HEK293 (cell line): Measurements from ENCODE around the gene GSS.

Source experiments
- CTCF ChIA-PET: fragments of 350-600 bp; formaldehyde crosslinking; extraction: SDS; loops from one replicate; lab custom pipeline; 2021; ENCODE audit warnings: antibody characterized with exemption; lab: Yijun Ruan, JAX
- POLR2A ChIA-PET: fragments of 300-600 bp; formaldehyde crosslinking; extraction: SDS; loops from one replicate; lab custom pipeline; 2020; ENCODE audit warnings: antibody characterized with exemption, inconsistent platforms; lab: Yijun Ruan, JAX
- H3K27ac ChIP-seq: fragments of 200-500 bp; sonication (Bioruptor generic); 2 replicates; pipeline ENCODE4 v1.5.1; 2014; ENCODE audit warnings: low read depth, low read length, control low read depth, inconsistent platforms; ENCODE audit errors: extremely low read depth
- H3K36me3 ChIP-seq, 2 experiments: fragments of 200-500 bp in 1 of 2; sonication (Bioruptor generic) in 1 of 2; 1 replicate in 1 of 2; 2 replicates in 1 of 2; pipeline ENCODE4 v1.5.1; 2014 to 2017; ENCODE audit warnings: inconsistent platforms in 2 of 2, low read length in 2 of 2; ENCODE audit not compliant: control insufficient read depth in 2 of 2, insufficient read depth in 1 of 2
- H3K4me1 ChIP-seq: fragments of 200-500 bp; sonication (Bioruptor generic); 2 replicates; pipeline ENCODE4 v1.5.1; 2014; ENCODE audit warnings: mild to moderate bottlenecking, low read length, inconsistent platforms; ENCODE audit not compliant: control insufficient read depth, insufficient read depth
- H3K4me3 ChIP-seq: 2 replicates; pipeline ENCODE4 v1.5.1; 2011; ENCODE audit warnings: low read depth, mild to moderate bottlenecking, control low read depth, low read length, moderate library complexity
- H3K9me3 ChIP-seq: fragments of 200-500 bp; sonication (Bioruptor generic); 2 replicates; pipeline ENCODE4 v1.5.1; 2014; ENCODE audit warnings: low read depth, low read length, inconsistent platforms; ENCODE audit not compliant: control insufficient read depth, insufficient read depth
- GFI1B ChIP-seq: fragments of 450-650 bp; formaldehyde crosslinking; IDR thresholded peaks from 2 replicates; pipeline ENCODE4 v1.5.1; 2016; ENCODE audit warnings: missing biosample characterization, missing genetic modification characterization
- KLF1 ChIP-seq: fragments of 450-650 bp; formaldehyde crosslinking; IDR thresholded peaks from 2 replicates; pipeline ENCODE4 v1.5.1; 2016; ENCODE audit warnings: missing biosample characterization, missing genetic modification characterization
- KLF16 ChIP-seq: fragments of 450-650 bp; formaldehyde crosslinking; IDR thresholded peaks from 2 replicates; pipeline ENCODE4 v1.5.1; 2017; ENCODE audit warnings: missing biosample characterization, missing genetic modification characterization
- KLF9 ChIP-seq: fragments of 450-650 bp; formaldehyde crosslinking; IDR thresholded peaks from 2 replicates; pipeline ENCODE4 v1.5.1; 2016; ENCODE audit warnings: missing biosample characterization, missing genetic modification characterization, low read depth
- PRDM1 ChIP-seq: fragments of 450-650 bp; formaldehyde crosslinking; IDR thresholded peaks from 2 replicates; pipeline ENCODE4; 2016; ENCODE audit warnings: missing biosample characterization, missing genetic modification characterization
- SALL2 ChIP-seq: fragments of 450-650 bp; formaldehyde crosslinking; IDR thresholded peaks from 2 replicates; pipeline ENCODE4 v1.5.0; 2017; ENCODE audit warnings: missing biosample characterization, mild to moderate bottlenecking, missing genetic modification characterization, borderline replicate concordance
- SETDB1 ChIP-seq: IDR thresholded peaks from one replicate; pipeline ENCODE4 v1.6.1; 2017; ENCODE audit warnings: mild to moderate bottlenecking, low read length, moderate library complexity, mixed read lengths; ENCODE audit not compliant: insufficient read length
- ZNF112 ChIP-seq: fragments of 450-650 bp; formaldehyde crosslinking; IDR thresholded peaks from 2 replicates; pipeline ENCODE4 v1.5.0; 2017; ENCODE audit warnings: missing biosample characterization, missing genetic modification characterization
- ZNF16 ChIP-seq: fragments of 450-650 bp; formaldehyde crosslinking; IDR thresholded peaks from 2 replicates; pipeline ENCODE4 v1.5.1; 2016; ENCODE audit warnings: low read depth, missing biosample characterization, missing genetic modification characterization
- ZNF2 ChIP-seq: fragments of 450-650 bp; formaldehyde crosslinking; IDR thresholded peaks from 2 replicates; pipeline ENCODE4 v1.5.1; 2016; ENCODE audit warnings: missing biosample characterization, missing genetic modification characterization
- ZNF202 ChIP-seq: fragments of 450-650 bp; formaldehyde crosslinking; IDR thresholded peaks from 2 replicates; pipeline ENCODE4 v1.5.1; 2016; ENCODE audit warnings: missing biosample characterization, missing genetic modification characterization, borderline replicate concordance
- ZNF239 ChIP-seq: fragments of 450-650 bp; formaldehyde crosslinking; IDR thresholded peaks from 2 replicates; pipeline ENCODE4 v1.5.1; 2016; ENCODE audit warnings: missing biosample characterization, missing genetic modification characterization
- ZNF24 ChIP-seq: fragments of 450-650 bp; formaldehyde crosslinking; IDR thresholded peaks from 2 replicates; pipeline ENCODE4 v1.5.1; 2016; ENCODE audit warnings: missing biosample characterization, missing genetic modification characterization
- ZNF274 ChIP-seq, 2 experiments: fragments of 200-500 bp in 1 of 2; fragments of 450-650 bp in 1 of 2; sonication (Bioruptor generic) in 1 of 2; formaldehyde crosslinking in 1 of 2; IDR thresholded peaks; 2 replicates each; pipeline versions ENCODE4 v1.5.1 to v1.6.1; 2014 to 2016; ENCODE audit warnings: borderline replicate concordance in 1 of 2, inconsistent platforms in 1 of 2, low read length in 1 of 2, missing biosample characterization in 1 of 2, missing genetic modification characterization in 1 of 2
- ZNF280D ChIP-seq: fragments of 450-650 bp; formaldehyde crosslinking; IDR thresholded peaks from 2 replicates; pipeline ENCODE4 v1.5.1; 2016; ENCODE audit warnings: missing biosample characterization, missing genetic modification characterization
- ZNF473 ChIP-seq: fragments of 450-650 bp; formaldehyde crosslinking; IDR thresholded peaks from 2 replicates; pipeline ENCODE4 v1.5.1; 2017; ENCODE audit warnings: missing biosample characterization, missing genetic modification characterization
- ZNF510 ChIP-seq: fragments of 450-650 bp; formaldehyde crosslinking; IDR thresholded peaks from 2 replicates; pipeline ENCODE4 v1.5.1; 2018; ENCODE audit warnings: mild to moderate bottlenecking, missing genetic modification characterization, missing biosample characterization; ENCODE audit not compliant: insufficient replicate concordance
- ZNF544 ChIP-seq: fragments of 450-650 bp; formaldehyde crosslinking; IDR thresholded peaks from 2 replicates; pipeline ENCODE4 v1.5.0; 2017; ENCODE audit warnings: missing biosample characterization, missing genetic modification characterization
- ZNF560 ChIP-seq: fragments of 450-650 bp; formaldehyde crosslinking; IDR thresholded peaks from 2 replicates; pipeline ENCODE4 v1.5.1; 2017; ENCODE audit warnings: missing biosample characterization, missing genetic modification characterization, borderline replicate concordance
- ZNF580 ChIP-seq: fragments of 450-650 bp; formaldehyde crosslinking; IDR thresholded peaks from 2 replicates; pipeline ENCODE4 v1.5.1; 2016; ENCODE audit warnings: missing biosample characterization, missing genetic modification characterization
- ZNF658 ChIP-seq: fragments of 450-650 bp; formaldehyde crosslinking; IDR thresholded peaks from 2 replicates; pipeline ENCODE4; 2016; ENCODE audit warnings: missing biosample characterization, missing genetic modification characterization
- ZNF670 ChIP-seq: fragments of 450-650 bp; formaldehyde crosslinking; IDR thresholded peaks from 2 replicates; pipeline ENCODE4 v1.5.1; 2016; ENCODE audit warnings: missing biosample characterization, missing genetic modification characterization, low read depth
- ZNF707 ChIP-seq: fragments of 450-650 bp; formaldehyde crosslinking; IDR thresholded peaks from 2 replicates; pipeline ENCODE4 v1.5.1; 2016; ENCODE audit warnings: missing biosample characterization, missing genetic modification characterization
- ZNF791 ChIP-seq: fragments of 450-650 bp; formaldehyde crosslinking; IDR thresholded peaks from 2 replicates; pipeline ENCODE4 v1.5.1; 2016; ENCODE audit warnings: missing biosample characterization, missing genetic modification characterization
- ZSCAN30 ChIP-seq: fragments of 450-650 bp; IDR thresholded peaks from 2 replicates; pipeline ENCODE4 v1.5.1; 2018; ENCODE audit warnings: missing biosample characterization, mild to moderate bottlenecking, missing genetic modification characterization, moderate library complexity
- TF ChIP-seq, protein P1 (sequence below): fragments of 450-650 bp; formaldehyde crosslinking; IDR thresholded peaks from 2 replicates; pipeline ENCODE4 v1.5.1; 2017; ENCODE audit warnings: missing biosample characterization, missing genetic modification characterization
- TF ChIP-seq, protein P2 (sequence below): fragments of 450-650 bp; formaldehyde crosslinking; IDR thresholded peaks from 2 replicates; pipeline ENCODE4 v1.5.1; 2016; ENCODE audit warnings: missing biosample characterization, missing genetic modification characterization

The GSS gene

DNA sequence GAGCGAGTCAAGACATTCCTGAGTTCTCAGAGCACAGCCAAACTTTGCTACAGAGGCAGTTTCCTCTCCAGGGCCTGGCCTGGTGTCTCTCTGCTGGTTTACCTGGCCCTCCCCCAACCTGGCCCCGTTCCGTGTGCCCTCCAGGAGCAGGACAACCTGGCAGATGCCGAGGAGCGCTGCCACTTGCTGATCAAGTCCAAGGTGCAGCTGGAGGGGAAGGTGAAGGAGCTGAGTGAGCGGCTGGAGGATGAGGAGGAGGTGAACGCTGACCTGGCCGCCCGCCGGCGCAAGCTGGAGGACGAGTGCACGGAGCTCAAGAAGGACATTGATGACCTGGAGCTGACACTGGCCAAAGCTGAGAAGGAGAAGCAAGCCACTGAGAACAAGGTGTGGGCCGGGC lies 39.6 kb upstream of the GSS start:
- Histone ChIP-seq H3K36me3 (peaks cover 0 to 66% of the 10 kb centered on the region in 2 experiments; a peak in 1 of 3 replicates), H3K4me3 (no peak overlapping the region), H3K27ac (no peak overlapping the region), H3K4me1 (no peaks in the 10 kb centered on the region), H3K9me3 (no peaks in the 10 kb centered on the region)
- CTCF ChIA-PET = no interaction called here
- TF ChIP-seq ZNF791 (no peak), ZNF473 (no peak), ZNF670 (tag by site-specific recombination) (no peak), ZNF274 (IDR thresholded peaks at IDR 0.05; ENCODE audit: low read length) (no peak), ZNF274 (tag by site-specific recombination; IDR thresholded peaks at IDR 0.05; ENCODE audit: borderline replicate concordance) (no peak), KLF16 (no peak), ZNF239 (no peak), SALL2 (tag by site-specific recombination) (no peak), ZNF280D (tag by site-specific recombination) (no peak), ZNF580 (tag by site-specific recombination) (no peak), ZNF202 (tag by site-specific recombination) (no peak), ZSCAN30 (tag by site-specific recombination) (no peak), ZNF24 (no peak), ZNF2 (no peak), ZNF560 (tag by site-specific recombination) (no peak), ZNF707 (no peak), PRDM1 (tag by site-specific recombination) (no peak)
- POLR2A ChIA-PET = no interaction called here

DNA sequence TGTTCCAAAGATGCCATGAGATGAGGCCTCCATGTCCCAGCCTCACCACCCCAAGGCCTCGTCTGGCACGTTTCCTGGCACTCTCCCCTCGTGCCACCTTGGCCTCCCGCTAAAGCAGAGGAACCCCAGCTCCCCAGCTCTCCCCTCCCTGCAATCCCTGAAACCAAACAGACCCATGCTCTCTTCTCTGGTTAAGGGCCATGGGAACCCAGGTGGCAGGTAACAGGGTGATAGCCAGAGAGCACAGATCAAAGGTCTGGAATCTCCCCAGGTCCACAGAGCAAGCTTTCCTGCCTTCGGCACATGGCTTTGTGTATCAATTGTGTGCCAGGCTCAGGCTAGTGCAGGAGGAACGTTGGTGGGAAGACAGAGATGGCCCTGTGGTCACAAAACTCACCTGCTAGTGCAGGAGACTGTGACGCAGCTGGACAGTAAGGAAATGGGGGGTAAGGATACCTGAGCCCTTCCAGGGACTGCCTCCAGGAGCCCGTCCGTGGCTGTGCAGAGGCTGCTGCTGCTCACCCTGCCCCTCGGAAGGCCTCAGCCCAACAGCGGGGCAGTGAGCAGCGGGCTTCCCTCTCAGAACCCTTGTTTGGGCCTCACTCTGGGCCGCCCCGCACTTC lies 39.0 kb upstream of the GSS start:
- Histone ChIP-seq H3K27ac (no peak overlapping the region), H3K36me3 (peaks cover 0 to 60% of the 10 kb centered on the region in 2 experiments; a peak in 1 of 3 replicates), H3K4me3 (no peak overlapping the region), H3K4me1 (no peaks in the 10 kb centered on the region), H3K9me3 (no peaks in the 10 kb centered on the region)
- ChIA-PET POLR2A (no interaction called here), CTCF (interaction anchor here (1.2 to 1.7 kb wide), 2 partner anchors 11 to 120 kb away, joined by 3 to 5 read pairs; no protein-coding TSS in a partner anchor)
- TF ChIP-seq SETDB1 = no peak
- no peak for TF ChIP-seq KLF1 (tag by site-specific recombination)
- TF ChIP-seq GFI1B (tag by site-specific recombination) = no peak
- TF ChIP-seq KLF9 (tag by site-specific recombination) = no peak
- TF ChIP-seq ZNF510 = no peak
- TF ChIP-seq, protein P1, sequence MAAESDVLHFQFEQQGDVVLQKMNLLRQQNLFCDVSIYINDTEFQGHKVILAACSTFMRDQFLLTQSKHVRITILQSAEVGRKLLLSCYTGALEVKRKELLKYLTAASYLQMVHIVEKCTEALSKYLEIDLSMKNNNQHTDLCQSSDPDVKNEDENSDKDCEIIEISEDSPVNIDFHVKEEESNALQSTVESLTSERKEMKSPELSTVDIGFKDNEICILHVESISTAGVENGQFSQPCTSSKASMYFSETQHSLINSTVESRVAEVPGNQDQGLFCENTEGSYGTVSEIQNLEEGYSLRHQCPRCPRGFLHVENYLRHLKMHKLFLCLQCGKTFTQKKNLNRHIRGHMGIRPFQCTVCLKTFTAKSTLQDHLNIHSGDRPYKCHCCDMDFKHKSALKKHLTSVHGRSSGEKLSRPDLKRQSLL (tag by site-specific recombination) = no peak
- no peak for TF ChIP-seq ZNF16 (tag by site-specific recombination)
- TF ChIP-seq ZNF544 (tag by site-specific recombination) = no peak
- TF ChIP-seq, protein P2, sequence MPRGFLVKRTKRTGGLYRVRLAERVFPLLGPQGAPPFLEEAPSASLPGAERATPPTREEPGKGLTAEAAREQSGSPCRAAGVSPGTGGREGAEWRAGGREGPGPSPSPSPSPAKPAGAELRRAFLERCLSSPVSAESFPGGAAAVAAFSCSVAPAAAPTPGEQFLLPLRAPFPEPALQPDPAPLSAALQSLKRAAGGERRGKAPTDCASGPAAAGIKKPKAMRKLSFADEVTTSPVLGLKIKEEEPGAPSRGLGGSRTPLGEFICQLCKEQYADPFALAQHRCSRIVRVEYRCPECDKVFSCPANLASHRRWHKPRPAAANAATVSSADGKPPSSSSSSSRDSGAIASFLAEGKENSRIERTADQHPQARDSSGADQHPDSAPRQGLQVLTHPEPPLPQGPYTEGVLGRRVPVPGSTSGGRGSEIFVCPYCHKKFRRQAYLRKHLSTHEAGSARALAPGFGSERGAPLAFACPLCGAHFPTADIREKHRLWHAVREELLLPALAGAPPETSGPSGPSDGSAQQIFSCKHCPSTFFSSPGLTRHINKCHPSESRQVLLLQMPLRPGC = no peak
- TF ChIP-seq ZNF112 = no peak
- TF ChIP-seq ZNF658 (tag by site-specific recombination) = no peak
